ENCODE data around the gene KCNK4.
A peak's percentile ranks its signal among the peaks of the same experiment; 100 is the strongest.

KCNK4 gene

GRCh38 chr11:64339286-64339685, 48.2 kb downstream of the KCNK4 start:
- TF ChIP-seq FOXM1 (IDR thresholded peaks at IDR 0.05; ENCODE audit: borderline replicate concordance, low read depth) (no peak), TEAD4 (IDR thresholded peaks at IDR 0.05) (no peak), ZBTB7A (IDR thresholded peaks at IDR 0.05; ENCODE audit: low read depth) (no peak), USF1 (IDR thresholded peaks at IDR 0.05) (no peak), CREB1 (IDR thresholded peaks at IDR 0.05; ENCODE audit: low read depth) (no peak), EGR1 (IDR thresholded peaks at IDR 0.05) (no peak), CEBPB (IDR thresholded peaks at IDR 0.05) (no peak), RAD21 (IDR thresholded peaks at IDR 0.05; ENCODE audit: low read depth) (no peak), EP300 (IDR thresholded peaks at IDR 0.05; ENCODE audit: borderline replicate concordance) (no peak), REST (IDR thresholded peaks at IDR 0.05; ENCODE audit: low read depth) (no peak)

GRCh38 chr11:64339754-64340408, 48.8 kb downstream of the KCNK4 start, which contains the start of gene CCDC88B:
Gene CCDC88B (plus strand): TSS chr11:64340204. CDS start chr11:64340267, 63 bp downstream.
- TF ChIP-seq ZBTB7A (IDR thresholded peaks at IDR 0.05; ENCODE audit: low read depth): no peak
- TF ChIP-seq CREB1 (IDR thresholded peaks at IDR 0.05; ENCODE audit: low read depth): no peak
- TF ChIP-seq TEAD4 (IDR thresholded peaks at IDR 0.05): no peak
- TF ChIP-seq TCF12 (IDR thresholded peaks at IDR 0.05; ENCODE audit: low read depth): no peak
- TF ChIP-seq CEBPB (IDR thresholded peaks at IDR 0.05): no peak
- TF ChIP-seq RAD21 (IDR thresholded peaks at IDR 0.05; ENCODE audit: low read depth): no peak
- no peak for TF ChIP-seq NFIC (IDR thresholded peaks at IDR 0.05)
- no peak for TF ChIP-seq EP300 (IDR thresholded peaks at IDR 0.05; ENCODE audit: borderline replicate concordance)
- TF ChIP-seq TAF1 (IDR thresholded peaks at IDR 0.05; ENCODE audit: low read depth): no peak
- no peak for TF ChIP-seq FOXM1 (IDR thresholded peaks at IDR 0.05; ENCODE audit: borderline replicate concordance, low read depth)
- no peak for TF ChIP-seq REST (IDR thresholded peaks at IDR 0.05; ENCODE audit: low read depth)
- TF ChIP-seq USF1 (IDR thresholded peaks at IDR 0.05): no peak
- TF ChIP-seq MAX (IDR thresholded peaks at IDR 0.05): no peak
- no peak for TF ChIP-seq EGR1 (IDR thresholded peaks at IDR 0.05)
- no peak for TF ChIP-seq YY1 (IDR thresholded peaks at IDR 0.05; ENCODE audit: low read depth)

GRCh38 chr11:64340671-64341335, 49.7 kb downstream of the KCNK4 start:
- TF ChIP-seq CREB1 (IDR thresholded peaks at IDR 0.05; ENCODE audit: low read depth) (no peak), RAD21 (IDR thresholded peaks at IDR 0.05; ENCODE audit: low read depth) (no peak), ZBTB7A (IDR thresholded peaks at IDR 0.05; ENCODE audit: low read depth) (0 out of 2 replicates have a peak, but pooled peaks have one; percentile 26), EGR1 (IDR thresholded peaks at IDR 0.05) (0 out of 2 replicates have a peak, but pooled peaks have one; percentile 25), EP300 (IDR thresholded peaks at IDR 0.05; ENCODE audit: borderline replicate concordance) (no peak), YY1 (IDR thresholded peaks at IDR 0.05; ENCODE audit: low read depth) (no peak)

- TF ChIP-seq ZBTB7A (IDR thresholded peaks at IDR 0.05; ENCODE audit: low read depth) (no peak), CREB1 (IDR thresholded peaks at IDR 0.05; ENCODE audit: low read depth) (no peak), EP300 (IDR thresholded peaks at IDR 0.05; ENCODE audit: borderline replicate concordance) (no peak), TAF1 (IDR thresholded peaks at IDR 0.05; ENCODE audit: low read depth) (no peak), TCF12 (IDR thresholded peaks at IDR 0.05; ENCODE audit: low read depth) (no peak), REST (IDR thresholded peaks at IDR 0.05; ENCODE audit: low read depth) (no peak)
These were observed 50.3 kb downstream of the KCNK4 start for GRCh38 chr11:64341429-64341828.

All from Ishikawa (cell line).